Measurements from ENCODE around the gene C2orf76.
"Not testable (repeated sequence)": the region's sequence is repeated elsewhere in the genome, so short reads cannot be mapped to it uniquely, and the experiment has no call there.

C2orf76 gene

GRCh38 chr2:119377294-119377992 is 10.8 kb upstream of the C2orf76 start:
- no peak for DNase-seq

GRCh38 chr2:119376810-119377209 is 10.2 kb upstream of the C2orf76 start:
- no peak for DNase-seq

- DNase-seq, result not testable (repeated sequence)
Measured at GRCh38 chr2:119376406-119376805, 9.8 kb upstream of the C2orf76 start.

- DNase-seq, result not testable (repeated sequence)
Measured at GRCh38 chr2:119373907-119374745, 7.5 kb upstream of the C2orf76 start.

- no peak for DNase-seq
Measured at GRCh38 chr2:119372778-119373568, 6.3 kb upstream of the C2orf76 start.

- no peak for DNase-seq
Measured at GRCh38 chr2:119371111-119371510, 4.5 kb upstream of the C2orf76 start.

GRCh38 chr2:119369845-119370244 is 3.2 kb upstream of the C2orf76 start:
- no peak for DNase-seq

- peak; percentile 14 to 41 for DNase-seq
Measured at GRCh38 chr2:119367472-119368099, 952 bp upstream of the C2orf76 start.

GRCh38 chr2:119366161-119366648 is 429 bp downstream of the C2orf76 start:
- DNase-seq, result no peak

- DNase-seq, result no peak
Measured at GRCh38 chr2:119365436-119365835, 1.2 kb downstream of the C2orf76 start.

GRCh38 chr2:119364798-119365197 is 1.8 kb downstream of the C2orf76 start:
- DNase-seq, result no peak

GRCh38 chr2:119360423-119360966 is 6.1 kb downstream of the C2orf76 start:
- no peak for DNase-seq

- no peak for DNase-seq
Measured at GRCh38 chr2:119359774-119360173, 6.9 kb downstream of the C2orf76 start.

GRCh38 chr2:119354860-119355259 is 11.8 kb downstream of the C2orf76 start:
- no peak for DNase-seq

- no peak for DNase-seq
Measured at GRCh38 chr2:119352357-119352756, 14.3 kb downstream of the C2orf76 start.

- no peak for DNase-seq
Measured at GRCh38 chr2:119350311-119350998, 16.2 kb downstream of the C2orf76 start.

GRCh38 chr2:119349289-119349688 is 17.3 kb downstream of the C2orf76 start:
- DNase-seq, result no peak

GRCh38 chr2:119341684-119342083 is 24.9 kb downstream of the C2orf76 start:
- no peak for DNase-seq

- no peak for DNase-seq
Measured at GRCh38 chr2:119339562-119339923, 27.1 kb downstream of the C2orf76 start.

- peak in 1 of 2 experiments; percentile 29 for DNase-seq
Measured at GRCh38 chr2:119338826-119339561, 27.6 kb downstream of the C2orf76 start.

GRCh38 chr2:119338272-119338671 is 28.4 kb downstream of the C2orf76 start:
- no peak for DNase-seq
